K562 (cell line): ENCODE results near the gene FKBP1B. TPM values are rescaled to one million over a fixed set of nuclear protein-coding genes. Genes with fewer than 3 reads are reported as not detected.

ENCODE experiments used
- HMG20B ChIP-seq: fragments of 250-450 bp; sonication (Bioruptor Pico); IDR thresholded peaks from 2 replicates; pipeline ENCODE4 v1.5.0; 2021; ENCODE audit warnings: mild to moderate bottlenecking
- JUN ChIP-seq, 2 experiments: sonication (generic) in 1 of 2; formaldehyde crosslinking in 1 of 2; IDR thresholded peaks; 2 replicates each; pipeline versions ENCODE4 v1.6.1 to v1.8.0; 2012 to 2022; ENCODE audit warnings: borderline replicate concordance in 2 of 2, mild to moderate bottlenecking in 2 of 2, improper control_type of control experiment in 1 of 2, low read depth in 1 of 2, low read length in 1 of 2, missing genetic modification reagents in 1 of 2
- MAFG ChIP-seq: fragments of 450-650 bp; conservative IDR thresholded peaks from 2 replicates; pipeline ENCODE4 v1.6.1; 2016; ENCODE audit warnings: missing genetic modification characterization, missing compliant biosample characterization
- MTA1 ChIP-seq: fragments of 450-650 bp; IDR thresholded peaks from 2 replicates; pipeline ENCODE4 v1.6.1; 2017; ENCODE audit warnings: borderline replicate concordance
- PHB2 ChIP-seq: fragments of 450-650 bp; IDR thresholded peaks from 2 replicates; pipeline ENCODE4 v1.6.1; 2017; ENCODE audit warnings: low read depth
- RBM25 ChIP-seq: fragments of 200-400 bp; formaldehyde crosslinking; IDR thresholded peaks from 2 replicates; pipeline ENCODE4 v1.6.1; 2018; ENCODE audit warnings: low read length, low read depth, moderate library complexity; ENCODE audit not compliant: severe bottlenecking
- RCOR1 ChIP-seq, 2 experiments: IDR thresholded peaks; 2 replicates each; pipeline ENCODE4 v1.6.1; 2012; ENCODE audit warnings: low read depth in 2 of 2, low read length in 2 of 2, borderline replicate concordance in 1 of 2, improper control_type of control experiment in 1 of 2
- SREBF1 ChIP-seq: fragments of 150-350 bp; IDR thresholded peaks from 2 replicates; pipeline ENCODE4 v1.6.1; 2014; ENCODE audit warnings: antibody characterized with exemption, low read depth, low read length, borderline replicate concordance
- ZC3H11A ChIP-seq: IDR thresholded peaks from 2 replicates; pipeline ENCODE4 v1.6.1; 2012; ENCODE audit warnings: low read depth, low read length, improper control_type of control experiment
- polyA plus RNA-seq, 8 experiments: library from polyadenylated mRNA; depleted of rRNA in 4 of 8; stranded (reverse) in 5 of 8; unstranded in 3 of 8; fragments of >200 nt; fragmentation: Nextera tagmentation in 2 of 8; fragmentation: Illumina TruSeq in 1 of 8; extraction: Ambion mirVana in 2 of 8; extraction: Trizol in 1 of 8; gene quantifications; 2 replicates each; pipeline versions ENCODE4 v1.2.1 to v1.2.3, GENCODE V29; 2011 to 2014; ENCODE audit warnings: inconsistent platforms in 1 of 8, missing spikeins in 1 of 8
- total RNA-seq, 7 experiments: library from RNA; depleted of rRNA in 6 of 7; stranded (reverse); fragments of >200 nt in 6 of 7; fragmentation: Illumina TruSeq in 2 of 7; extraction: Trizol in 2 of 7; gene quantifications; 2 replicates each; pipeline versions ENCODE4 v1.2.1 to v1.2.3, GENCODE V29; 2011 to 2021; ENCODE audit warnings: low replicate concordance in 1 of 7
- TF ChIP-seq, protein P1 (sequence below): sonication (generic); formaldehyde crosslinking; IDR thresholded peaks from 2 replicates; pipeline ENCODE4 v1.8.1; 2023; ENCODE audit warnings: mild to moderate bottlenecking, missing genetic modification reagents
- TF ChIP-seq, protein P2 (sequence below): sonication (generic); formaldehyde crosslinking; IDR thresholded peaks from 2 replicates; pipeline ENCODE4 v1.8.0; 2023; ENCODE audit warnings: mild to moderate bottlenecking, missing genetic modification reagents
- TF ChIP-seq, protein P3 (sequence below): fragments of 250-450 bp; sonication (Bioruptor Pico); IDR thresholded peaks from 2 replicates; pipeline ENCODE4 v1.4.0; 2020; ENCODE audit warnings: mild to moderate bottlenecking, moderate library complexity
- TF ChIP-seq, protein P4 (sequence below): sonication (generic); formaldehyde crosslinking; IDR thresholded peaks from 2 replicates; pipeline ENCODE4 v1.8.1; 2023; ENCODE audit warnings: mild to moderate bottlenecking, missing genetic modification reagents

FKBP1B gene
- total and polyA plus RNA-seq, 9 of the 15 experiments (the other 6 are each of a cell fraction or from before 2014, with no cell fraction given), result 0.58 to 9.4 (median 1.6) TPM

DNA sequence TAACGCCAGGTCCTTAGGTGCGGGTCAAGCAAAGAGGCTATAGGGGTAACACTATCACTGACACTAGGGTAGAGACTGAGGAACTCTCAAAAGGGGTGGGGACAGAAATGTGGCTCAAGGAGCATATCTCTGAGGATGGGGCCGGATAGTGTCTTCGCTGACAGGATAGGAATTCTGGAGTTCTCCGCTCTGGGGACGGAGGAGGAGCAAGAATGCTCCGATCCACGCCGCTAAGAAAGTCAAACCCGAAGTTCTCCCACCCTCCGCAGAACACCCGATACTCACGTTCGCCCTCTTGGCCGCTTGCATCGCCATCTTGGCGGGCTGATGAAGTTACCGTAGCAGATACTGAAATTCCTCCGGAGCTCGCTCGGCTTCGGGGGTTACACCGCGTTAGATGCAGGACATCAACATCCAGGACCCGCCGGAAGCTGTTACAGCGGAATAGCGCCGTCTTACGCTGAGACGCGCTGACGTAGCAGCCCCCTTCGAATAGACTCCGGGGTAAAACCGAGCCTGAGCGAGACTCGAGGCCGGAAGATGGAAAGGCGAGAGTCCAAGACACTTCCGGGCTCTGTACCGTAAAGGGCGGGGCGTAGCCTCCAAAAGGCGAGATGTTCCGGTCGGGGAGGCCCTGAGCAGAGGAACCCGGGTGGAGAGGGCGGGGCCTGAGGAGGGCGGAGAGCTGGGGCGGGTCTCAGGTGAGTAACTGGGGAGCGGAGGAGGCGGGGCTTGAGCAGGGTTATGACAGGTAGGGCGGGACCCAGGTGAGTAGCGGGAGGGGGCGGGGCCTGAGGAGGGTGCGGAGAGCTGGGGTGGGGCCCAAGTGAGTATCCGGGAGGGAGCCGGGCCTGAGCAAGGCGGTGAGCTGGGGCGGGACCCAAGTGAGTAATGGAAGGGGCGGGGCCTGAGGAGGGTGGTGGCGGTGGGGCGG lies 26.6 kb downstream of the FKBP1B start, which contains the start of gene SF3B6 (continued):
- TF ChIP-seq, protein P1, sequence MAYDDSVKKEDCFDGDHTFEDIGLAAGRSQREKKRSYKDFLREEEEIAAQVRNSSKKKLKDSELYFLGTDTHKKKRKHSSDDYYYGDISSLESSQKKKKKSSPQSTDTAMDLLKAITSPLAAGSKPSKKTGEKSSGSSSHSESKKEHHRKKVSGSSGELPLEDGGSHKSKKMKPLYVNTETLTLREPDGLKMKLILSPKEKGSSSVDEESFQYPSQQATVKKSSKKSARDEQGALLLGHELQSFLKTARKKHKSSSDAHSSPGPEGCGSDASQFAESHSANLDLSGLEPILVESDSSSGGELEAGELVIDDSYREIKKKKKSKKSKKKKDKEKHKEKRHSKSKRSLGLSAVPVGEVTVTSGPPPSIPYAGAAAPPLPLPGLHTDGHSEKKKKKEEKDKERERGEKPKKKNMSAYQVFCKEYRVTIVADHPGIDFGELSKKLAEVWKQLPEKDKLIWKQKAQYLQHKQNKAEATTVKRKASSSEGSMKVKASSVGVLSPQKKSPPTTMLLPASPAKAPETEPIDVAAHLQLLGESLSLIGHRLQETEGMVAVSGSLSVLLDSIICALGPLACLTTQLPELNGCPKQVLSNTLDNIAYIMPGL (CRISPR knock-in tag), result no peak
- TF ChIP-seq RBM25 (no peak), MTA1 (peak; percentile 57; the same call in 1 of the 2 replicates), HMG20B (CRISPR knock-in tag) (no peak), PHB2 (0 out of 2 replicates have a peak, but pooled peaks have one; percentile 11), RCOR1 (IDR thresholded peaks at IDR 0.05; ENCODE audit: borderline replicate concordance in 1 of 2, low read depth in 2 of 2, low read length in 2 of 2) (peak; percentile 53 to 93), MAFG (tag) (peak; percentile 47; the same call in 1 of the 2 replicates), SREBF1 (peak; percentile 86; the same call in 1 of the 2 replicates), ZC3H11A (peak; percentile 91), JUN (IDR thresholded peaks at IDR 0.05; ENCODE audit: borderline replicate concordance, low read depth, low read length) (peak; percentile 82), JUN (CRISPR knock-in tag; IDR thresholded peaks at IDR 0.05; ENCODE audit: borderline replicate concordance) (no peak)
- TF ChIP-seq, protein P2, sequence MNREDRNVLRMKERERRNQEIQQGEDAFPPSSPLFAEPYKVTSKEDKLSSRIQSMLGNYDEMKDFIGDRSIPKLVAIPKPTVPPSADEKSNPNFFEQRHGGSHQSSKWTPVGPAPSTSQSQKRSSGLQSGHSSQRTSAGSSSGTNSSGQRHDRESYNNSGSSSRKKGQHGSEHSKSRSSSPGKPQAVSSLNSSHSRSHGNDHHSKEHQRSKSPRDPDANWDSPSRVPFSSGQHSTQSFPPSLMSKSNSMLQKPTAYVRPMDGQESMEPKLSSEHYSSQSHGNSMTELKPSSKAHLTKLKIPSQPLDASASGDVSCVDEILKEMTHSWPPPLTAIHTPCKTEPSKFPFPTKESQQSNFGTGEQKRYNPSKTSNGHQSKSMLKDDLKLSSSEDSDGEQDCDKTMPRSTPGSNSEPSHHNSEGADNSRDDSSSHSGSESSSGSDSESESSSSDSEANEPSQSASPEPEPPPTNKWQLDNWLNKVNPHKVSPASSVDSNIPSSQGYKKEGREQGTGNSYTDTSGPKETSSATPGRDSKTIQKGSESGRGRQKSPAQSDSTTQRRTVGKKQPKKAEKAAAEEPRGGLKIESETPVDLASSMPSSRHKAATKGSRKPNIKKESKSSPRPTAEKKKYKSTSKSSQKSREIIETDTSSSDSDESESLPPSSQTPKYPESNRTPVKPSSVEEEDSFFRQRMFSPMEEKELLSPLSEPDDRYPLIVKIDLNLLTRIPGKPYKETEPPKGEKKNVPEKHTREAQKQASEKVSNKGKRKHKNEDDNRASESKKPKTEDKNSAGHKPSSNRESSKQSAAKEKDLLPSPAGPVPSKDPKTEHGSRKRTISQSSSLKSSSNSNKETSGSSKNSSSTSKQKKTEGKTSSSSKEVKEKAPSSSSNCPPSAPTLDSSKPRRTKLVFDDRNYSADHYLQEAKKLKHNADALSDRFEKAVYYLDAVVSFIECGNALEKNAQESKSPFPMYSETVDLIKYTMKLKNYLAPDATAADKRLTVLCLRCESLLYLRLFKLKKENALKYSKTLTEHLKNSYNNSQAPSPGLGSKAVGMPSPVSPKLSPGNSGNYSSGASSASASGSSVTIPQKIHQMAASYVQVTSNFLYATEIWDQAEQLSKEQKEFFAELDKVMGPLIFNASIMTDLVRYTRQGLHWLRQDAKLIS (CRISPR knock-in tag), result peak; percentile 81
- TF ChIP-seq, protein P3, sequence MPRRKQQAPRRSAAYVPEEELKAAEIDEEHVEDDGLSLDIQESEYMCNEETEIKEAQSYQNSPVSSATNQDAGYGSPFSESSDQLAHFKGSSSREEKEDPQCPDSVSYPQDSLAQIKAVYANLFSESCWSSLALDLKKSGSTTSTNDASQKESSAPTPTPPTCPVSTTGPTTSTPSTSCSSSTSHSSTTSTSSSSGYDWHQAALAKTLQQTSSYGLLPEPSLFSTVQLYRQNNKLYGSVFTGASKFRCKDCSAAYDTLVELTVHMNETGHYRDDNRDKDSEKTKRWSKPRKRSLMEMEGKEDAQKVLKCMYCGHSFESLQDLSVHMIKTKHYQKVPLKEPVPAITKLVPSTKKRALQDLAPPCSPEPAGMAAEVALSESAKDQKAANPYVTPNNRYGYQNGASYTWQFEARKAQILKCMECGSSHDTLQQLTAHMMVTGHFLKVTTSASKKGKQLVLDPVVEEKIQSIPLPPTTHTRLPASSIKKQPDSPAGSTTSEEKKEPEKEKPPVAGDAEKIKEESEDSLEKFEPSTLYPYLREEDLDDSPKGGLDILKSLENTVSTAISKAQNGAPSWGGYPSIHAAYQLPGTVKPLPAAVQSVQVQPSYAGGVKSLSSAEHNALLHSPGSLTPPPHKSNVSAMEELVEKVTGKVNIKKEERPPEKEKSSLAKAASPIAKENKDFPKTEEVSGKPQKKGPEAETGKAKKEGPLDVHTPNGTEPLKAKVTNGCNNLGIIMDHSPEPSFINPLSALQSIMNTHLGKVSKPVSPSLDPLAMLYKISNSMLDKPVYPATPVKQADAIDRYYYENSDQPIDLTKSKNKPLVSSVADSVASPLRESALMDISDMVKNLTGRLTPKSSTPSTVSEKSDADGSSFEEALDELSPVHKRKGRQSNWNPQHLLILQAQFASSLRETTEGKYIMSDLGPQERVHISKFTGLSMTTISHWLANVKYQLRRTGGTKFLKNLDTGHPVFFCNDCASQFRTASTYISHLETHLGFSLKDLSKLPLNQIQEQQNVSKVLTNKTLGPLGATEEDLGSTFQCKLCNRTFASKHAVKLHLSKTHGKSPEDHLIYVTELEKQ (CRISPR knock-in tag), result no peak
- TF ChIP-seq, protein P4, sequence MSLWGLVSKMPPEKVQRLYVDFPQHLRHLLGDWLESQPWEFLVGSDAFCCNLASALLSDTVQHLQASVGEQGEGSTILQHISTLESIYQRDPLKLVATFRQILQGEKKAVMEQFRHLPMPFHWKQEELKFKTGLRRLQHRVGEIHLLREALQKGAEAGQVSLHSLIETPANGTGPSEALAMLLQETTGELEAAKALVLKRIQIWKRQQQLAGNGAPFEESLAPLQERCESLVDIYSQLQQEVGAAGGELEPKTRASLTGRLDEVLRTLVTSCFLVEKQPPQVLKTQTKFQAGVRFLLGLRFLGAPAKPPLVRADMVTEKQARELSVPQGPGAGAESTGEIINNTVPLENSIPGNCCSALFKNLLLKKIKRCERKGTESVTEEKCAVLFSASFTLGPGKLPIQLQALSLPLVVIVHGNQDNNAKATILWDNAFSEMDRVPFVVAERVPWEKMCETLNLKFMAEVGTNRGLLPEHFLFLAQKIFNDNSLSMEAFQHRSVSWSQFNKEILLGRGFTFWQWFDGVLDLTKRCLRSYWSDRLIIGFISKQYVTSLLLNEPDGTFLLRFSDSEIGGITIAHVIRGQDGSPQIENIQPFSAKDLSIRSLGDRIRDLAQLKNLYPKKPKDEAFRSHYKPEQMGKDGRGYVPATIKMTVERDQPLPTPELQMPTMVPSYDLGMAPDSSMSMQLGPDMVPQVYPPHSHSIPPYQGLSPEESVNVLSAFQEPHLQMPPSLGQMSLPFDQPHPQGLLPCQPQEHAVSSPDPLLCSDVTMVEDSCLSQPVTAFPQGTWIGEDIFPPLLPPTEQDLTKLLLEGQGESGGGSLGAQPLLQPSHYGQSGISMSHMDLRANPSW (CRISPR knock-in tag), result 0 out of 2 replicates have a peak, but pooled peaks have one; percentile 28
